Endothelial cell of umbilical vein (primary cell): ENCODE measurements around the gene NUMA1.

Experiments used
- CTCF ChIP-seq, 2 donors: IDR thresholded peaks; 1 replicate in 1 of 2; 2 replicates in 1 of 2; pipeline ENCODE4 v1.5.1; 2011; ENCODE audit warnings: low read length in 2 of 2, mild to moderate bottlenecking in 2 of 2, moderate library complexity in 2 of 2, control low read depth in 1 of 2, inconsistent platforms in 1 of 2, low read depth in 1 of 2; ENCODE audit not compliant: insufficient read depth in 1 of 2; ENCODE audit errors: extremely low read depth in 1 of 2
- FOS ChIP-seq: IDR thresholded peaks from 2 replicates; pipeline ENCODE4 v1.6.1; 2011; ENCODE audit warnings: mild to moderate bottlenecking, low read length, moderate library complexity, borderline replicate concordance; ENCODE audit not compliant: insufficient read depth
- POLR2A ChIP-seq: IDR thresholded peaks from 2 replicates; pipeline ENCODE4 v1.6.1; 2012; ENCODE audit warnings: low read depth, mild to moderate bottlenecking, control low read depth, low read length
- POLR2AphosphoS5 ChIP-seq: IDR thresholded peaks from 2 replicates; pipeline ENCODE4 v1.6.1; 2012; ENCODE audit warnings: low read depth, mild to moderate bottlenecking, control low read depth, low read length, moderate library complexity; ENCODE audit not compliant: insufficient read depth
- TF ChIP-seq, protein P1 (sequence below): IDR thresholded peaks from 2 replicates; pipeline ENCODE4 v1.6.1; 2011; ENCODE audit not compliant: insufficient read depth, insufficient read length

DNA sequence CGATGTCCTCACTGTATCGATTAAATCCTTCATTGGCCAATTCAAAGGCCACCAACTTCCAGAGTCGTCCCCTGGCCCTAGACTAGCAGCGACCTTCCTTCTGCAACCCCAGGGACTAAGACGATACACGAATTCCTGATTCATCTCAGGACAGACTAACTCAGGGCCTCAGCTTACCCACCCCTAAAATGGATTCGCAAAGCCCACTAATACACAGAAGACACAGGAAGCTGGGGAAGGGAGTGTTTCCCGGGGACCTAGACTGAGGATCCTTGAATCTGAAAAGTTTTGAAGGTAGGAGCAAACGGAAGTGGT lies 22.2 kb upstream of the NUMA1 start:
- TF ChIP-seq POLR2AphosphoS5 (no peak), CTCF (IDR thresholded peaks at IDR 0.05; ENCODE audit: extremely low read depth in 1 of 2, insufficient read depth in 1 of 2, low read depth in 1 of 2, low read length in 2 of 2) (no peak), POLR2A (peak; percentile 2), FOS (no peak)
- TF ChIP-seq, protein P1, sequence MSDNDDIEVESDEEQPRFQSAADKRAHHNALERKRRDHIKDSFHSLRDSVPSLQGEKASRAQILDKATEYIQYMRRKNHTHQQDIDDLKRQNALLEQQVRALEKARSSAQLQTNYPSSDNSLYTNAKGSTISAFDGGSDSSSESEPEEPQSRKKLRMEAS, result no peak
